OCI-LY3 (cell line): ENCODE data around the gene MRPL2.

Experiments
- H2AFZ ChIP-seq: fragments of 200-600, 300-600 bp; shearing (Covaris generic); 2 replicates; pipeline ENCODE4 v1.6.0; 2014; ENCODE audit warnings: antibody characterized with exemption, low read depth, low read length
- H3K27ac ChIP-seq: fragments of 200-600, 300-600 bp; sonication (generic); 2 replicates; pipeline ENCODE4 v1.5.1; 2014; ENCODE audit warnings: mild to moderate bottlenecking, low read length, moderate library complexity, mixed read lengths
- H3K27me3 ChIP-seq: fragments of 200-600, 300-600 bp; sonication (generic); 2 replicates; pipeline ENCODE4 v1.6.1; 2014; ENCODE audit warnings: low read depth, low read length, mixed read lengths
- H3K36me3 ChIP-seq: fragments of 200-600, 300-600 bp; sonication (generic); replicated peaks from 2 replicates; pipeline ENCODE3; 2014; ENCODE audit warnings: low read depth, low read length, mixed read lengths
- H3K4me1 ChIP-seq: fragments of 300-600, 200-600 bp; sonication (generic); 2 replicates; pipeline ENCODE4 v1.6.1; 2014; ENCODE audit warnings: low read length, mixed read lengths
- H3K4me2 ChIP-seq: fragments of 200-600, 300-600 bp; sonication (generic); 2 replicates; pipeline ENCODE4 v1.6.1; 2014; ENCODE audit warnings: low read length, mixed read lengths
- H3K4me3 ChIP-seq: fragments of 300-600, 200-600 bp; sonication (generic); 2 replicates; pipeline ENCODE4 v1.5.1; 2014; ENCODE audit warnings: antibody characterized with exemption, mild to moderate bottlenecking, low read length, moderate library complexity
- H3K79me2 ChIP-seq: fragments of 300-600, 200-600 bp; shearing (Covaris generic); 2 replicates; pipeline ENCODE4 v1.6.1; 2014; ENCODE audit warnings: mild to moderate bottlenecking, low read length, mixed read lengths
- H3K9ac ChIP-seq: fragments of 300-600, 200-600 bp; shearing (Covaris generic); 2 replicates; pipeline ENCODE4 v1.6.0; 2014; ENCODE audit warnings: mild to moderate bottlenecking, low read length, moderate library complexity
- H3K9me3 ChIP-seq: fragments of 200-600, 300-600 bp; shearing (Covaris generic); 2 replicates; pipeline ENCODE4 v1.6.1; 2014; ENCODE audit warnings: low read length, mixed read lengths; ENCODE audit not compliant: insufficient read depth
- H4K20me1 ChIP-seq: fragments of 200-600, 300-600 bp; sonication (generic); 2 replicates; pipeline ENCODE4 v1.6.1; 2016; ENCODE audit warnings: low read length, mixed read lengths; ENCODE audit not compliant: insufficient read depth
- CTCF ChIP-seq: fragments of 200-600, 300-600 bp; sonication (generic); IDR thresholded peaks from 2 replicates; pipeline ENCODE4 v1.5.1; 2014; ENCODE audit warnings: antibody characterized with exemption, low read length, low read depth
- EZH2phosphoT487 ChIP-seq: fragments of 200-600 bp; shearing (Covaris generic); IDR thresholded peaks from 2 replicates; pipeline ENCODE4 v1.6.1; 2018; ENCODE audit warnings: antibody characterized with exemption, mixed run types, low read depth

Gene MRPL2

GRCh38 chr6:43103253-43103876 is 44.1 kb upstream of the MRPL2 start:
- no peak overlapping the region for H3K4me3 ChIP-seq
- H4K20me1 ChIP-seq = no peaks in the 10 kb centered on the region
- H3K79me2 ChIP-seq = no peaks in the 10 kb centered on the region
- no peaks in the 10 kb centered on the region for H3K36me3 ChIP-seq
- H3K27me3 ChIP-seq = peaks cover 25% of the 10 kb centered on the region
- H3K4me2 ChIP-seq = no peak overlapping the region
- H3K4me1 ChIP-seq = no peaks in the 10 kb centered on the region
- H2AFZ ChIP-seq = no peak overlapping the region
- H3K27ac ChIP-seq = no peak overlapping the region
- no peaks in the 10 kb centered on the region for H3K9me3 ChIP-seq
- TF ChIP-seq CTCF = no peak
- TF ChIP-seq EZH2phosphoT487 = no peak
- H3K9ac ChIP-seq = no peak overlapping the region

DNA sequence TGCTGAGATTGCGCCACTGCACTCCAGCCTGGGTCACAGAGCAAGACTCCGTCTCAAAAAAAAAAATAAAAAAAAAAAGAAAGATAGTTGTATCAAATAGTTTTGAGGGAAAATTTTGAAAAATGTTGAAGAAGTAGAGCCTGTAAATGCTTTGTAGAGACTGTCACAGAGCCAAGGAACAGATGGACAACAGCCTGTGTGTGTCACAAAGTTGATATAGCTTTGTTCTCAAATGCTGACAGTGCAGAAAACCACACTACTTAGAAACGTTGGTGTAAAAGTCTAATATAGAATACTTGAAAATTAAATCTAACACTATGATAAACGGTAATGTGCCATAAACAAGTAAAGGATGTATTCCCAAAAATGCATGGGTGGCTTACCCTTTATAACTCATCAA is 42.3 kb upstream of the MRPL2 start:
- Histone ChIP-seq H2AFZ (no peak overlapping the region), H3K36me3 (no peaks in the 10 kb centered on the region), H3K4me1 (peaks cover 6% of the 10 kb centered on the region), H3K4me2 (no peak overlapping the region), H3K9ac (no peak overlapping the region), H4K20me1 (no peaks in the 10 kb centered on the region), H3K4me3 (no peak overlapping the region), H3K27ac (no peak overlapping the region), H3K79me2 (no peaks in the 10 kb centered on the region), H3K9me3 (no peaks in the 10 kb centered on the region), H3K27me3 (peaks cover 21% of the 10 kb centered on the region)
- TF ChIP-seq CTCF (no peak), EZH2phosphoT487 (no peak)

- 0 out of 2 replicates have a peak, but pooled peaks cover 4% of the 10 kb centered on the region for H3K27me3 ChIP-seq
- H3K79me2 ChIP-seq = no peaks in the 10 kb centered on the region
- no peak overlapping the region for H3K27ac ChIP-seq
- H2AFZ ChIP-seq = no peak overlapping the region
- peaks cover 20% of the 10 kb centered on the region for H3K4me1 ChIP-seq
- no peaks in the 10 kb centered on the region for H3K36me3 ChIP-seq
- TF ChIP-seq CTCF (no peak), EZH2phosphoT487 (no peak)
- H3K9me3 ChIP-seq = no peaks in the 10 kb centered on the region
- no peaks in the 10 kb centered on the region for H4K20me1 ChIP-seq
- no peak overlapping the region for H3K4me3 ChIP-seq
- no peak overlapping the region for H3K9ac ChIP-seq
- H3K4me2 ChIP-seq = no peak overlapping the region
These were observed 38.3 kb upstream of the MRPL2 start for GRCh38 chr6:43097502-43097901.

GRCh38 chr6:43097098-43097489 is 37.9 kb upstream of the MRPL2 start:
- no peak overlapping the region for H3K9ac ChIP-seq
- H3K27ac ChIP-seq = no peak overlapping the region
- H4K20me1 ChIP-seq = no peaks in the 10 kb centered on the region
- H3K79me2 ChIP-seq = no peaks in the 10 kb centered on the region
- H3K9me3 ChIP-seq = no peaks in the 10 kb centered on the region
- H3K4me2 ChIP-seq = 0 out of 2 replicates have a peak overlapping the region, but pooled peaks have one; percentile 23
- no peak for TF ChIP-seq EZH2phosphoT487
- no peak for TF ChIP-seq CTCF
- no peak overlapping the region for H3K4me3 ChIP-seq
- H3K36me3 ChIP-seq = no peaks in the 10 kb centered on the region
- 0 out of 2 replicates have a peak, but pooled peaks cover 4% of the 10 kb centered on the region for H3K27me3 ChIP-seq
- H2AFZ ChIP-seq = peak overlapping the region; percentile 51; the same call in 1 of the 2 replicates
- H3K4me1 ChIP-seq = peaks cover 20% of the 10 kb centered on the region
